Measurements from ENCODE around the gene FGG.

GRCh38 chr4:154625971-154626370 lies 13.5 kb upstream of the FGG start:
- TF ChIP-seq CTCF (conservative IDR thresholded peaks at IDR 0.05) (no peak), EZH2 (IDR thresholded peaks at IDR 0.05; ENCODE audit: low read depth) (no peak)

Measured in PC-9 (cell line).